Lung (tissue), 12 donors: ENCODE results near the gene MRTFA. TPM values are rescaled to one million over a fixed set of nuclear protein-coding genes. Genes with fewer than 3 reads are reported as not detected.

Experiments used
- ATAC-seq: fragments of 200-7000 bp; cut with Tn5 transposase; one replicate; pipeline ENCODE4 v1.9.1; 2020; ENCODE audit warnings: moderate number of reproducible peaks; ENCODE audit not compliant: insufficient read depth, low FRiP score
- DNase-seq, 3 donors: peaks; one replicate each; pipeline ENCODE4 v3.0.0-alpha.2; 2013 to 2017
- H3K27ac ChIP-seq, 2 donors: one replicate each; pipeline ENCODE4 v1.5.1; 2013; ENCODE audit warnings: mild to moderate bottlenecking in 2 of 2, moderate library complexity in 2 of 2, control low read depth in 1 of 2, inconsistent platforms in 1 of 2, low read depth in 1 of 2, low read length in 1 of 2
- H3K27me3 ChIP-seq, 3 donors: one replicate each; pipeline ENCODE4 v1.5.1; 2013; ENCODE audit warnings: low read length in 2 of 3; ENCODE audit not compliant: control insufficient read depth in 3 of 3, insufficient read depth in 3 of 3
- H3K36me3 ChIP-seq, 4 donors: one replicate each; pipeline ENCODE4 v1.5.1; 2013; ENCODE audit warnings: low read length in 4 of 4, mild to moderate bottlenecking in 1 of 4, moderate library complexity in 1 of 4; ENCODE audit not compliant: control insufficient read depth in 4 of 4, insufficient read depth in 4 of 4
- H3K4me1 ChIP-seq, 5 donors: one replicate each; pipeline ENCODE4 v1.5.1; 2013; ENCODE audit warnings: low read length in 5 of 5, mild to moderate bottlenecking in 2 of 5, moderate library complexity in 1 of 5; ENCODE audit not compliant: control insufficient read depth in 5 of 5, insufficient read depth in 5 of 5
- H3K4me3 ChIP-seq: one replicate; pipeline ENCODE4 v1.5.1; 2013; ENCODE audit warnings: mild to moderate bottlenecking, control low read depth, moderate library complexity
- H3K9ac ChIP-seq, 2 donors: one replicate each; pipeline ENCODE4 v1.5.1; 2013; ENCODE audit warnings: low read length in 2 of 2, control low read depth in 1 of 2; ENCODE audit not compliant: insufficient read depth in 1 of 2
- H3K9me3 ChIP-seq, 4 donors: one replicate each; pipeline ENCODE4 v1.5.1; 2013; ENCODE audit warnings: low read length in 3 of 4, mild to moderate bottlenecking in 1 of 4, moderate library complexity in 1 of 4; ENCODE audit not compliant: control insufficient read depth in 4 of 4, insufficient read depth in 3 of 4
- WGBS, 2 donors: extraction: QIAGEN DNeasy Blood & Tissue Kit; methylation state at CpG; one replicate each; pipeline ENCODE4 v1.1.7; 2013; 5-methylcytosine and 5-hydroxymethylcytosine counted together
- polyA plus RNA-seq, 2 donors: library from polyadenylated mRNA; stranded (reverse); fragments of 200-250 nt; gene quantifications; one replicate each; pipeline ENCODE4 v1.2.1, GENCODE V29; 2013
- total RNA-seq, 2 donors: library from RNA; depleted of rRNA in 1 of 2; stranded (reverse); fragments of >200 nt in 1 of 2; gene quantifications; one replicate each; pipeline ENCODE4 v1.2.1, GENCODE V29; 2014 to 2021
- TF ChIP-seq, protein P1 (sequence below): IDR thresholded peaks from 2 replicates; pipeline ENCODE4 v1.5.1; 2012; ENCODE audit warnings: mild to moderate bottlenecking; ENCODE audit errors: control extremely low read depth, extremely low read depth
- donor health status: control.
- donor health status: control.
- donor health status: Bipolar disorder and iron deficiency.
- donor health status: healthy.
- donor health status: DM: yes; HTN: yes; CAD: no.

The MRTFA gene
- total and polyA plus RNA-seq, 4 donors, result 26.3 to 64.0 (median 40.1) TPM

DNA sequence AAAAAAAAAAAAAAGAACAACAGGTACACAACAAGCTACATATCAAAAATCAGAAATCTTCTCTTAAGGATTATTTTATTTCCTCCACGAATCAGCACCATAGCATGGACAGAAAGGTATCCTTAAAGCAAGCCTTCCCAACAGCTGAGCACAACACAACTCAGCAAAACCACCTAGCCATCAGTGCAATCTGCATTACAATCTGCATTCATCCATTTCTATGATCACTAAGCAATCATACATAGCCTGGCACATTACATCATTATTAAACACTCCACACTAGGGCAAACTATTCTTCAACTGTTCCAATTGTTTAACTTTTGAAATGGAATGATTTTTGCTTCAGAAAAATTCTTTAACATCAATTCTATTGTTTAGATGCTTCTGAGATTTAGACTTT is 29.0 kb downstream of the MRTFA start:
- no peaks in the 10 kb centered on the region for H3K36me3 ChIP-seq
- H3K9me3 ChIP-seq, result no peaks in the 10 kb centered on the region
- no peak for ATAC-seq
- 81 to 94% methylated on average over 1 of the region's 1 CpG for WGBS, 2 donors
- H3K4me3 ChIP-seq, result no peak overlapping the region
- H3K9ac ChIP-seq, result no peak overlapping the region
- DNase-seq, result no peak
- H3K27me3 ChIP-seq, result no peaks in the 10 kb centered on the region
- peaks cover 4 to 35% (median 7%) of the 10 kb centered on the region in 5 donors for H3K4me1 ChIP-seq
- no peak overlapping the region for H3K27ac ChIP-seq
- TF ChIP-seq, protein P1, sequence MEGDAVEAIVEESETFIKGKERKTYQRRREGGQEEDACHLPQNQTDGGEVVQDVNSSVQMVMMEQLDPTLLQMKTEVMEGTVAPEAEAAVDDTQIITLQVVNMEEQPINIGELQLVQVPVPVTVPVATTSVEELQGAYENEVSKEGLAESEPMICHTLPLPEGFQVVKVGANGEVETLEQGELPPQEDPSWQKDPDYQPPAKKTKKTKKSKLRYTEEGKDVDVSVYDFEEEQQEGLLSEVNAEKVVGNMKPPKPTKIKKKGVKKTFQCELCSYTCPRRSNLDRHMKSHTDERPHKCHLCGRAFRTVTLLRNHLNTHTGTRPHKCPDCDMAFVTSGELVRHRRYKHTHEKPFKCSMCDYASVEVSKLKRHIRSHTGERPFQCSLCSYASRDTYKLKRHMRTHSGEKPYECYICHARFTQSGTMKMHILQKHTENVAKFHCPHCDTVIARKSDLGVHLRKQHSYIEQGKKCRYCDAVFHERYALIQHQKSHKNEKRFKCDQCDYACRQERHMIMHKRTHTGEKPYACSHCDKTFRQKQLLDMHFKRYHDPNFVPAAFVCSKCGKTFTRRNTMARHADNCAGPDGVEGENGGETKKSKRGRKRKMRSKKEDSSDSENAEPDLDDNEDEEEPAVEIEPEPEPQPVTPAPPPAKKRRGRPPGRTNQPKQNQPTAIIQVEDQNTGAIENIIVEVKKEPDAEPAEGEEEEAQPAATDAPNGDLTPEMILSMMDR, result no peak

DNA sequence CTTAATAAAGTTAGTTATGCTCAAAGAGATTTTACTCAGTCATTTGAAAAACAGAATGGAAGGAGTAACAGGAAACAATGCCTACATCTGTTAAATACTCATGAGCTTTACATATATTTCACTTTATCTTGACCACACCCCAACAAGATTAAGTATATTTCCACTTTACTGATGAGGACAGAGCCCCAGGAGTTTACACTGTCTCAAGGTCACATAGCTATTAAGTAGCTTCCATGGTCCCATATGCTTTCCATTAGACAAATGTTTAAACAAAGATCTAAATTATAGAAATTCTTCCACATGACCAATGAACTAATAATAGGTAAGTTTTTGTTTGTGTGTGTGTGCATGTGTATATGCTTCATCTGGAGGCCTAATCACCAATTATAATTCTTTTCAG is 30.2 kb downstream of the MRTFA start:
- no peaks in the 10 kb centered on the region for H3K9me3 ChIP-seq
- ATAC-seq (no peak), DNase-seq (no peak)
- no peak overlapping the region for H3K4me3 ChIP-seq
- TF ChIP-seq, protein P1, result no peak
- peaks cover 0 to 43% (median 7%) of the 10 kb centered on the region in 5 donors for H3K4me1 ChIP-seq
- no peaks in the 10 kb centered on the region for H3K27me3 ChIP-seq
- H3K9ac ChIP-seq, result no peak overlapping the region
- H3K27ac ChIP-seq, result no peak overlapping the region
- no peaks in the 10 kb centered on the region for H3K36me3 ChIP-seq

DNA sequence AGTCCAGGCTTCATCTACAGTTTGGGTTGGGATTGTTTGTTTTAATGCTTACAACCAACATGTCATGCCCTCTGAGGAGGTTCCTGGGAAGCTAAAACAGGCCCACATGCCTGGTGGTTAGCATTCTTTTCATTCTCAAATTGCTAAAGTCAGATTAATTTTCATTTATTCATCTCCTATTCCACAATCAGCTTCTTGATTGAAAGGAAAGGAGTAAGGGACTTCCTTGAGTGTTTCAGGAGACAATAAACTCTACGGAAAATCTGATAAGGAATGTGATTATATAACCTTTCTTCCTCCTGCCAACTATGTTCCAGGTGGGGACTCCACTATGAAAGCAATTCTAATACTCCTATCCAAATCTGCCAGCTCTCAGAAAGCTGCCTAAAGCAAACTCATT is 30.8 kb downstream of the MRTFA start:
- Histone ChIP-seq H3K4me1 (peaks cover 0 to 48% (median 7%) of the 10 kb centered on the region in 5 donors), H3K27me3 (no peaks in the 10 kb centered on the region), H3K4me3 (no peak overlapping the region), H3K9ac (no peak overlapping the region), H3K36me3 (no peaks in the 10 kb centered on the region), H3K27ac (no peak overlapping the region), H3K9me3 (no peaks in the 10 kb centered on the region)
- ATAC-seq, result no peak
- TF ChIP-seq, protein P1, result no peak
- no peak for DNase-seq
- 32 to 65% methylated on average over 1 of the region's 1 CpG for WGBS, 2 donors

DNA sequence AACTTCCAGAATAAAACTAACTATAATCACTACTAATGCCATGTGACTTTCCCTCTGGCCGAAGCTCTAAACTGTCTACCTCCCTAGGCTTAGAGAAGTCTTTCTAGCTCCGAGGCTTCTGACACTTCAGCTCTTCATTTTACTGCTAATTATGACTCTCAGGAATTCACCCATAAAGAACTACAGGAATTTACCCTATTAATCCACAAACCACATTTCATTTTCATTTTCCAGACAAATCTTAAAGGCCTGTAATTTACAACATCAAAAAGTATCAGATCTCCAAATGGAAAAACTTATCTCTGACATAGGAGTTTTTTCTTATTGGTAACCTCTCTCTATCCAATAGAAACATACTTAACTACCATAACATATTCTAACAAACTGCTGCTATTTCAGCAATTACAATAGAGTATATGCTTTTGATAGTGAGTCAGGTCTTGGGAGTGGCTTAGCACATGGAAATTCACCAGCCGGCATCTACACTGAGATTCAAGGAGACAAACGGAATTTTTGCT is 33.4 kb downstream of the MRTFA start:
- no peak overlapping the region for H3K27ac ChIP-seq
- DNase-seq, result no peak
- H3K36me3 ChIP-seq, result no peaks in the 10 kb centered on the region
- WGBS, 2 donors, result 59 to 80% methylated on average over 4 of the region's 4 CpGs
- no peak for ATAC-seq
- no peaks in the 10 kb centered on the region for H3K27me3 ChIP-seq
- H3K4me3 ChIP-seq, result no peak overlapping the region
- H3K9ac ChIP-seq, result no peak overlapping the region
- TF ChIP-seq, protein P1, result no peak
- no peaks in the 10 kb centered on the region for H3K9me3 ChIP-seq
- peaks cover 0 to 43% (median under 1%) of the 10 kb centered on the region in 5 donors for H3K4me1 ChIP-seq
